Measurements from ENCODE around the gene SLC22A2.
"Not testable (repeated sequence)": the region's sequence is repeated elsewhere in the genome, so short reads cannot be mapped to it uniquely, and the experiment has no call there.

Gene SLC22A2

DNA sequence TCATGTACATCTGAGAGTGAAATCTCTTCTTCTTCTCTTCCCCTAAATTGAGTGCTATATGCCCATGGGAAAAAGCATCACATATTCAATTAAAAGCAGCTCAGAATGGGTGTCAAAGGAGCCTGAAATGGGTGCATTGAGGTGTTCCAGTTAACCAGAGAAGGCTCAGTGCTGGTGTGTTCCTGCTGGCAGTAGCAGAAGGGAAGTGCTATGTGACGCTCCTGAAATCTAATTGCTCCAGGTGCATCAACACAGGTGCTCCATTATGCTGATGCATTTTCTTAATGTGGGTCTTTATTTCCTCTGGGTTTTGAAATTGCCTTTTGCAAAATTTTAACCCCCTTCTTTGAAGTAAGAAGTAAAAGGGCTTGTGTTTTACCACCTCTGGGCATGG, 17.9 kb downstream of the SLC22A2 start:
- DNase-seq, result no peak

DNA sequence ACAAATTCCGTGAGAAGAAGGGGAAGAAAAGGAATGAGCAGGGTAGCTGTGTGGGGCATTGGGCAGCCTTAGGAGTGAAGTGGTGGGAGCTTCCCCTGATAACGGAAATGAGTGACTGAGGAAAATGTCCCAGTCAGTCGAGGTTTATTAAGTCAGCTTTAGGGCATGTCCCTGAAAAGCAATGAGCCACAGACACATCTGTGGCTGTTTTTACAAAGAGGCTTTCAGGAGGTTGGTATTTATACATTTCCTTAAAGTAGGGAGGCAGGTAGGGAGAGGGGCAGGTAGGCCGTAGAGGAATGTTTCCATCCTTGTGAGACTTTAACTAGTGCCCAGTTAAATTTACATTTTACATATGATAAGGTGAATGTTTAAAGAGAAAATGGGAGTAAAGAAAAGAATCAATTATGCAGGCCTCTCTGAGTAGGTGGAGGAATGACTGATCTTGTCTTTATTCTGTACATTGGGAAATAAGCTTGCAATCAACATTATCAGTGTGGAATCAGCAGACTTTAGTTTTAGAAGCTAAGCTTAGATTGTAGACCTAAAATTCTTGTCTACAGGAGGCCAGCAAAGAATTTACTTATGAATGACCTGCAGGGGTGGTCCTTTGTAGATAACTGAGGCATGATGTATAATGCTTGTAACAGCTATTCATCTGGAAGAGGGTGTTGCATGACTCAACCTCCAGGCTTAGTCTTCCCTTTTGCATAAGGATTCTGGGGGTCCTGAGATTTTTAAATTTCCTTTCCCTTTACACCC, 18.5 kb downstream of the SLC22A2 start:
- no peak for DNase-seq

DNA sequence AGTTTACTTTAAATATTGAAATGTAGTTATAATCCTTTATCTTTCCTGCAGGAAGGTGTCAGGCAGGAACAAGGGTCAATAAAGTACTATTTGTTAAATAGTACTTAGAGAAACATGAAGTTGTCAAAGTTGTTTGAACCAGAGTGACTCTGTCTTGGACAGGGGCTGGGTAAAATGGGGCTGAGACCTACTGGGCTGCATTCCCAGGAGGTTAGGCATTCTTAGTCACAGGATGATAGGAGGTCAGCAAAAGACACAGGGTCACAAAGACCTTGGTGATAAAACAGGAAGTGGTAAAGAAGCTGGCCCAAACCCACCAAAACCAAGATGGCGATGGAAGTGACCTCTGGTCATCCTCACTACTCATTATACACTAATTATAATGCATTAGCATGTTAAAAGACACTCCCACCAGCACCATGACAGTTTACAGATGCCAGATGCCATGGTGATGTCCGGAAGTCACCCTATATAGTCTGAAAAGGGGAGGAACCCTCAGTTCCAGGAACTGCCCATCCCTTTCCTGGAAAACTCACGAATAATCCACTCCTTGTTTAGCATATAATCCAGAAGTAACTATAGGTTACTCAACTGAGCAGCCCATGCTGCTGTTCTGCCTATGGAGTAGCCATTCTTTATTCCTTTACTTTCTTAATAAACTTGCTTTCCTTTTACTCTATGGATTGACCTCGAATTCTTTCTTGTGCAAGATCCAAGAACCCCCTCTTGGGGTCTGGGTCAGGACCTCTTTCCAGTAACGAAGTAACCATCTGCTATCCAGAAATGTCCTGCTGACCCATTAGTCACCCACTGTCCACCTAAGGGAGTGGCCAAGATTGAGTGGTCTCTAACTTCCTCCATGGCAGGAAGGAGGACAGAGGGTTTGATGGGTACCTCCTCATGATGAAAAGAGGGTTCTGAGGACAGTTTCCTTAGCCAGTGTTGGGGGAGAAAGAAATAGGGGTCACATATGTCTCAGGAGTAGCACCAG, 19.6 kb downstream of the SLC22A2 start:
- DNase-seq, result no peak

DNA sequence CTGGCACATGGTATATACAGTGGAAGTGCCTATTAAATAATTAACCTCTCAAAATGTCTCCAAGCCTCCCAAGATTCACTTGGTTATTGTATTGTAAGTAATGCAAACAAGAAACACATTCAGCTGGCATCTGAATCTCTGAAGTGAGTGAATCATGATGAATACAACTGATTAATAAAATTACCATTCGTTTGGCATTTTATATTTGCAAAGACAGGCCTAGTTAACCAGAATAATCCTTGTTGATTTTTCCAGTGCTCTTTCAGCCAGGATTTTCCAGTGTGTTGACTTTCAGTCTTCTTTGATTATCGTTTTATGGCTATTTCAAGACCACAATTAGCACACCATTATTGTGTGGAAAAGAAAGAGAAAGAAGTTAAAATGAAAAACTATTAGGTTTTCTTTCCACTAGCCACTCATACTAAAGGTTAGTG, 20.3 kb downstream of the SLC22A2 start:
- DNase-seq, result no peak

DNA sequence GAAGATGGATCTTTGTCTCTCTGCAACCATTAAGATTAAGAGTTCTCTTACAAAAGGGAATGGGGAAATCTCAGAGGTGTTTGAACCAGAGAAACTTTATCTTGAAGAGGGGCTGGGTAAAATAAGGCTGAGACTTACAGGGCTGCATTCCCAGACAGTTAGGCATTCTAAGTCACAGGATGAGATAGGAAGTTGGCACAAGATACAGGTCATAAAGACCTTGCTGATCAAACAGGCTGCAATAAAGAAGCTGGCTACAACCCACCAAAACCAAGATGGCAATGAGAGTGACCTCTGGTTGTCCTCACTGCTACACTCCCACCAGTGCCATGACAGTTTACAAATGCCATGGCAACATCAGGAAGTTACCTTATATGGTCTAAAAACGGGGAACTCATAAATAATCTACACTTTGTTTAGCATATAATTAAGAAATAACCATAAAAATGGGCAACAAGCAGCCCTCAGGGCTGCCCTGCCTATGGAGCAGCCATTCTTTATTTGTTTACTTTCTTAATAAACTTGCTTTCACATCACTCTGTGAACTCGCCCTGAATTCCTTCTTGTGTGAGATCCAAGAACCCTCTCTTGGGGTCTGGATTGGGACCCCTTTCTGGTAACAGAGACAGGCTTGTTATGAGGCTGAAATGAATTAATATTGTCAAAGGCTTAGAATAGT, 20.9 kb downstream of the SLC22A2 start:
- peak; percentile 60 for DNase-seq

DNA sequence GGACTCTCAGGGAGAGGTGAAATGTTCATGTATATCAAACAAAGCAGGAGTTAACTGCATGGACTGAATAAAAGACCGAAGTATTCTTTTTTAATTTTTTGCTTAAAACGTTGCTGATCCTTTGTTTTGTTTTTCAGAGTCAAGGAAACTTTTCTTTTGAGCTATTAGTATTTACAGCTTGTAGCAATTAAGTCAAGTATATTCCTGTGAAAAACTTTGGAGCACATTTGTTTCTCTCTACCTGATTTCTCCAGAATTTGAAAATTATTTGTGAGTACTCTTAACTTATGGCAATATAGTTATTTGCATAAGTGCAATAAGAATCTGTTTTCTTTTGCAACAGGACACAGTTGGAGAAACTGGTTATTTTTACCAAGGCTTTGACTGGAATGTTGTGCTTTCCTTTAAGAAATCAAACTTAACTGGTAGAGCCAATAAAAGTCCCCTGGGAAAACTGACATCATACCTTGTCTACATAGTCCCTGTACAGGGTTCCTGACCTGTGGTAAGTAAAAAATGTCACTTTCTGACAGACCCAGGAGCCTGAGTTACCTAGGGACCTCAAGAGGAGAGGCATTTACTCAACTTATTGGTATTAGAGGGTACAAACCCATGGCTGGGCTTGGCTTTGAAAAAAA, 22.3 kb downstream of the SLC22A2 start:
- DNase-seq, result peak; percentile 9

DNA sequence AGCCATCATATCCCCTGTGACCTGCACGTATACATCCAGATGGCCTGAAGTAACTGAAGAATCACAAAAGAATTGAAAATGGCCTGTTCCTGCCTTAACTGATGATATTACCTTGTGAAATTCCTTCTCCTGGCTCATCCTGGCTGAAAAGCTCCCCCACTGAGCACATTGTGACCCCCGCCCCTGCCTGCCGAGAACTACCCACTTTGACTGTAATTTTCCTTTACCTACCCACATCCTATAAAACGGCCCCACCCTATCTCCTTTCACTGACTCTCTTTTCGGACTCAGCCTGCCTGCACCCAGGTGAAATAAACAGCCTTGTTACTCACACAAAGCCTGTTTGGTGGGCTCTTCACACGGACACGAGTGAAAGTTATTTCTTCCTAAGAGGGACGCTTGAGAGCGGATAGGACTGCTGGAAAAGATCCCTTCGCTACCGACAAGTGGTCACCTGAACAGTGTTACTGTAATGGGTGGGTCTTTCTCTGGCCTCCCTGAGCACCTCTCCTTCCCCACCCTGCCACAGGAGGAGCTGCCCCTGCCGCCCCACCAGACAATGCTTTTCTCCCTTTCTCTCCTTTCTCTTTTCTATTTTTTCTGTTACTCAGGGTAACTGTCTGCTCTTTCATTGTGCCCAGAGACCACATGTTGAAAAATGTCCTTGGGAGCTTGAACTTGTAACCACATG, 24.5 kb downstream of the SLC22A2 start:
- DNase-seq, result not testable (repeated sequence)

DNA sequence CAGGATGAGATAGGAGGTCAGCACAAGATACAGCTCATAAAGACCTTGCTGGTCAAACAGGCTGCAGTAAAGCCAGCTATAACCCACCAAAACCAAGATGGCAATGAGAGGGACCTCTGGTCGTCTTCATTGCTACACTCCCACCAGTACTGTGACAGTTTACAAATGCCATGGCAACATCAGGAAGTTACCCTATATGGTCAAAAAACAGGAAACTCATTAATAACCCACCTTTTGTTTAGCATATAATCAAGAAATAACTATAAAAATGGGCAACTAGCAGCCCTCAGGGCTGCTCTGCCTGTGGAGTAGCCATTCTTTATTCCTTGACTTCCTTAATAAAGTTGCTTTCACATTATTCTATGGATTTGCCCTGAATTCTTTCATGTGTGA, 30.9 kb downstream of the SLC22A2 start:
- no peak for DNase-seq

DNA sequence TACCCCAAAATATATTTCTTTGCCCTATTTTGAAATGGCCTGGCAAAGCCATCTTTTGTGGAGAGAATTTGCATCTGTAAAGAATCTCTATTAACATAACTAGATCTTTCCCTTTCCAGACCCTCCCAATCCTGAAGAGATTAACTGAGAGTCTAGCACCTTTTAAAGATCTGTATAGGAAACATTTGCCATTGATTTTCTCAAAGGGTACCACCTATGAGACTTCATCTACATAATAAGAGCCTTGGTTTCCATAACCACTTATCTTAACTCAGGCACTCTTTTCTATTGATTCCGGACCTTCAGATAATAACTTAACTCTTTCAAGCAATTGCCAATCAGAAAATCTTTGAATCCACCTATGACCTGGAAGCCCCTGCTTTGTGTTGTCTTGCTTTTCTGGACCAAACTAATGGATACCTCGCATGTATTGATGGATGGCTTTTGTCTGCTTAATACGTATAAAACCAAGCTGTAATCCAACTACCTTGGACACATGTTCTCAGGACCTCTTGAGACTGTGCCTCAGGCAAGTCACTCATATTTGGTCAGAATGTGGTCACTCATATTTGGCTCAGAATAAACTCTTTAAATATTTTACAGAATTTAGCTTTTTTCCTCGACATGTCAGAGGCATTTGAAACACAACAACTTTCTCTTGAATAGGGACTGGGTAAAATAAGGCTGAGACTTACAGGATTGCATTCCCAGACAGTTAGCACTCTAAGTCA, 31.4 kb downstream of the SLC22A2 start:
- no peak for DNase-seq

DNA sequence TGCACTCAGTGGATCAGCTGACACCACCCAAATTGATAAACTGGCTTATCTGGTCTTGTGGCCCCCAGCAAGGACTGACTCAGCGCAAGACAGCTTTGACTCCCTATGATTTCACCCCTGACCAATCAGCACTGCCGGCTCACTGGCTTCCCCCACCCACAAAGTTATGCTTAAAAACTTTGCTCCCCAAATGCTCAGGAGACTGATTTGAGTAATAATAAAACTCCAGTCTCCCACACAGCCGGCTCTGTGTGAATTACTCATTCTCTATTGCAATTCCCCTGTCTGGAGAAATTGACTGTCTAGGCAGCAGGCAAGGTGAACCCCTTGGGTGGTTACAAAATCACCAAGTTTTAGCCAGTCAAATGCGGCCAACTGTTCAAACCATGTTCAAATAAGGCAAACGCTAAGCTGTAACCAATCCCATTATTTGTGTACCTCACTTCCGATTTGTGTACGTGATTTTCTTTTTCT, 32.5 kb downstream of the SLC22A2 start:
- peak; percentile 64 for DNase-seq

DNA sequence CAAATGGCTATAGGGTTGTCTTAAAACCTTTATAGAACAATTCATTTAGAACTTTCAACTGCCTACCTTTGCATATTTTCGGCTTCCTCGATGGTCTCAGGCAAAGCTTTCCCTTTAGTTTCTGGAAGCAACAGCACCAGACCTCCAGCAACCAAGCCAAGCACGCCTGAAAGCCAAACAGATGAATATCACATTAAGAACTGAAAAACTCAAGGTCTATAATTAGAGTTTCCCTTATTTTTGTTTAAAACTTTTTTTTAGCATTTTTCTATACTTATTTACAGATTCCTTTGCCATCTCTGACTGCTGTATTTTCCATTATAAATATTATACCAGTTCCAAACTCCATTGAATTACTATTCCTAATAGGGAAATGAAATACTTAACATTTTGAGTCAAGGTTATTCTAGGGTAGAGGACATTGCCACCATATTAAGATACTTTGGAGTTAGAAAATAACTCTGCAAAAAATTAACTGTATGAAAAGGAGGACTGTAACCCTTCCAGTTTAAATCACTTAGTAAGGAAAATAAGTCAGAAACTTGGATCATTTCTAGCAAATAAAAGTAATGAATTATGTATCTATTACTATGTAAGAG, 33.9 kb downstream of the SLC22A2 start:
- no peak for DNase-seq

DNA sequence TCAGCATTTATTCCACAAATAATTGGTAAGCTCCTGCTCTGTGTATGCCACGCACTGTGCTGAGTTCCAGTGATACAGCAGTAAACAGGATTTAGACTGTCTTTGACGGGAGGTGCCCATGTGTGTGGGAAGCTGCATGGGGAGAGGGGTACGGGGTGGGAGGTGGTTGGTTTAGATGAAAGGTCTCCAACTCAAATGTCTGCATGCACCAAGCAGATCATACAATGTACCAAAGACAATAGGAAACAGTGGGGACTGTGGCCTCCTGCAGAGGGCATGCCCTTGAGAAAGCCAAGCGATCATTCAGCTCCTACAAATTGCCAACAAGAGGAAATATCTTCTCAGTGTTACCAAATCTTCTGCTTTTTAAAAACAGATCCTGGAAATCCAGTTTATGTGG, 36.1 kb downstream of the SLC22A2 start:
- no peak for DNase-seq

DNA sequence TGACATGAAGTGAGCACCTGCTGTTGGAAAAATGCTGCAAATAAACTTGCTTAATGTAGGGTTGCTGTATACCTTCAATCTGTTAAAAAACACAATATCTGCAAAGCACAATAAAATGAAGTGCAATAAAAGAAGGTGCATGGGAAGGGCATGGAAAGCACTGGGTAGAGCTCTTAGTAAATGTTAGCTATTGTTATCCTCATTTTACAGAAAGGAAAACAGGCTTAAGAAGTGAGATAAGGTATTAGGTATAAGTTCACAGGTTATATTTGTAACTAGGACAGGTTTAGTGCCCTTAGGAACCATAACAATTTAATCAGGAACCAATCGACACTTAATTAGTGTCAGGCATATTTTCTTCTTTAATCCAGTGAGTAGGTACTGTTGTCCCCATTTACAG, 36.7 kb downstream of the SLC22A2 start:
- no peak for DNase-seq

DNA sequence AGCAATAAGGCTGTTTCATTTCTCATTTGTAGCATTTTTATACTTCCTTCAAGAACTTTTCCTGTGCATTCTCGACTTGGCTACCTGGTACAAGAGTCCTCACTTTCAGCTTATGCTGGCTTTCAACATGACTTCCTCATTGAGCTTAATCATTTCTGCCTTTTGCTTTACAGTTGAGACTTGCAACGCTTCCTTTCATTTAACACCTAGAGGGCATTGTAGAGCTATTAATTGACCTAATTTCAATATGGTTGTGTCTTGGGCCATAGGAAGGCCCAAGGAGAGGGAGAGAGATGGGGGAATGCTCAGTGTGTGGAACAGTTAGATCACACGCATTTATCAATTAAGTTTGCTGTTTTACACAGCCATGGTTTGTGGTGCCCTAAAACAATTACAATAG, 37.2 kb downstream of the SLC22A2 start:
- DNase-seq, result no peak

DNA sequence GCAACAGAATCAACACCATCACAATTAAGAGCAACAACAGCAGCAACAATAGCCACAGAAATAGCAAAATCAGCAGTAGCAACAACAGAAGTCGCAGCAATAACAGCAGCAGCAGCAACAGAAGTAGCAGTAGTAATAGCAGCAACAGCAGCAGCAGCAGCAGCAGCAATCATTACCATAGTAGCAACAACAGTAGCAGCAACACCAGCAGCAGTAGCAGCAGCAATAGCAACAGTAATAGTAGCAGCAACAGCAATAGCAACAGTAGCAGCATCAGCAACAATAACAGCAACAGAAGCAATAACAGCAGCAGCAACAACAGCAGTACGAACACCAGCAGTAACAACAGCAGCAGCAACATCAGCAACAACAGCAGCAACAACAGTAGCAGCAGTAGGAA, 39.8 kb downstream of the SLC22A2 start:
- DNase-seq, result no peak

DNA sequence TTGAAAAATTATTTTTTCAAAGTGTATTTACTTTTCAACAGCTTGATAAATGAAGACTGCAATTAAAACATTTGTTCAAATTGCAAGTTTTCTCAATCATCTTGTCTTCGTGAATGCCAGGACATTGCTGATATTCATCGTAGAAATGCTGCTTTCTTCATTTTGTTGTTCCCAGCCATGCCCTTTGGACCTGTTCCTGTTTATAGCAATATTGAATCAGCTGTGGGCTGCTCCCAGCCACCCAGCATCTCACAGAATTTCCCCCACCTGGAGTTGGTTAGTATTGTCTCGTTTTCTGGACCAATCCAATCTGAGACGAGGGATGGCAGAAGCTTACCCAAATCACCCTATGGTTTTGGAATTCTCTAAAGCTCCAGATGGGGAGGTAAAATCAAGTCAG, 40.8 kb downstream of the SLC22A2 start:
- DNase-seq, result no peak

DNA sequence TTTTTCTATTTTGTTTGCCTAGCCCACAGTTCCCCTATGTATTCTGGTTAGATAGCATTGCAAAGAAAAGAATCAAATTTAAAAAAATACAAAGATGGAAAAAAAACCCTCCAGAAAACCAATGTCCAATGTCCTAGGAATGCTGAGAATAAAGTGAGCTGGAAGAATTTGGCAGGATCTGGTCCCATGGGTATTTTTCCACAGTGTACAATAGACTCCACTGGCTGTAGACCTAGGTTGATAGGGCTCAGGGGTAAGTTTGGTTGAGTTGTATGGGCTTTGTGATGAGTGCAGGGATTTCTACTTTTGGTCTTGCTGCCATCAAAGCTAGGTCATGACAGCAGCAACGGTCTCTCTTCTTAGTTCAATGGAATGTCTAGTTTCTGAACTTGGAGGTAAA, 41.5 kb downstream of the SLC22A2 start:
- DNase-seq, result peak; percentile 82

DNA sequence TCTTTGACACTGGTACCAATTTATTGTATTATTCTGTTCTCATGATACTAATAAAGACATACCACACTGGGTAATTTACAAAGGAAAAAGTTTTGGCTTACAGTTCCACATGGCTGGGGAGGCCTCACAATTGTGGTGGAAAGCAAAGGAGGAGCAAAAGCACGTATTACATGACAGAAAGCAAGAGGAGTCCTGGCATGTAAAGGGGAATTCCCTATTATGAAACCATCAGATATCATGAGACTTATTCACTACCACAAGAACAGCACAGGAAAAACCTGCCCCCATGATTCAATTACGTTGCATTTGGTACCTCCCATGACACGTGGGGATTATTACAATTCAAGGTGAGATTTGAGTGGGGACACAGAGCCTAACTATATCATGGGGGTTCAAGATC, 43.4 kb downstream of the SLC22A2 start:
- peak; percentile 46 for DNase-seq

DNA sequence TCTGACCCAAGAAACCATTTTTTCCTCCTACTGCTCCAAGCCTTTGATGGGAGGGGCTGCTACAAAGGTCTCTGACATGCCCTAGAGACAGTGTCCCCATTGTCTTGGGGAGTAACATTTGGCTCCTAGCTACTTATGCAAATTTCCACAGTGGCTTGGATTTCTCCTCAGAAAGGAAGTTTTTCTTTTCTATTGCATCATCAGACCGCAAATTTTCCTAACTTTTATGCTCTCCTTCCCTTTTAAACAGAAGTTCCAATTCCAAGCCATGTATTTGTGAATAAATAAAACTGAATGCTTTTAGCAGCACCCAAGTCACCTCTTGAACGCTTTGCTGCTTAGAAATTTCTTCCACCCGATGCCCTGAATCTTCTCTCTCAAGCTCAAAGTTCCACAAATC, 51.0 kb downstream of the SLC22A2 start:
- DNase-seq, result no peak

DNA sequence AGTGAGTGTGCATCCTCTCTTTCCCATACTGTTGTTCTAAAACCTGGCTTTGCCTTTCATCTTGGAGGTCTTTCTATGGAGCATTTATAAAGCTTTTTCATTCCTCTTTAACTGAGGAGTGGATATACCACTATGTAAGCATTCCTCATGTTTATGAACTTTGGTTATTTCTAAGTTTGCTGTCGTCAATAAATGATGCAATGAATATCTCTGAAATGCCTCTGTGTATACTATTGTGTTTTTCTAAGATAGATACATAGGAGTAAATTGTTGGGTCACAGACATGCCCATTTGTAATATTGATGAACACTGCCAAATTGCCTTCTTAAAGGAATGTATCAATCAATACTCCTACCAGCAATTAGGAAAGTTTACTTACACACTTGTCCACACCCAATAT, 53.9 kb downstream of the SLC22A2 start:
- no peak for DNase-seq

DNA sequence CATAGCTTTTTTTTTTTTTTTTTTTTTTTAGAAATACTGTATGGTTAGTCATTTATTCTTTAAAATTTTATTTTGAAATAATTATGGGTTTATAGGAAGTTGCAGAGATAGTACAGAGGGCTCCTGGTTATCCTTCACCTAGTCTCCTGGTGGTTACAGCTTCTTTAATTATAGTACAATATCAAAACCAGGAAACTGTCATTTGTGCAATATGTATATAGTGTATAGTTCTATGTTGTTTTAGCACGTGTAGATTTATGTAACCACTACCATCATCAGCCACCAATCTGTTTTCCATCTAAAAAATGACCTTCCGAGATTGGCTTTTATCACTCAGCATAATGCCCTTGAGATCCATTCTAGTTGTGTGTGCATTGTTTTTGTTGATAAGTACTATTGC, 54.7 kb downstream of the SLC22A2 start:
- no peak for DNase-seq
